GM13977 (cell line): ENCODE measurements around the gene MYO18B.

Experiments
- DNase-seq: peaks from one replicate; pipeline ENCODE4 v3.0.0; 2012; ENCODE audit warnings: low spot score
- CTCF ChIP-seq: IDR thresholded peaks from 2 replicates; pipeline ENCODE4 v1.5.1; 2012; ENCODE audit warnings: mild to moderate bottlenecking, control low read depth; ENCODE audit not compliant: insufficient read depth; ENCODE audit errors: extremely low read depth, missing control alignments
- in situ Hi-C: fragments of 300-500 bp; cut with MboI; formaldehyde crosslinking; loops from one replicate; pipeline ENCODE4 v1.12.0; 2022; ENCODE audit warnings: low sequenced_read_pairs, low pct_unique_long_range_greater_than_20kb, mixed read lengths, inconsistent platforms; ENCODE audit not compliant: unreplicated experiment

MYO18B gene

GRCh38 chr22:25838960-25839741 is 97.2 kb downstream of the MYO18B start:
- no peak for TF ChIP-seq CTCF
- no peak for DNase-seq
- in situ Hi-C loops = no loop called here

- DNase-seq = no peak
- in situ Hi-C loops = no loop called here
- no peak for TF ChIP-seq CTCF
These were observed 97.8 kb downstream of the MYO18B start for GRCh38 chr22:25839755-25840154.

- DNase-seq = no peak
- no peak for TF ChIP-seq CTCF
- in situ Hi-C loops = no loop called here
These were observed 98.2 kb downstream of the MYO18B start for GRCh38 chr22:25840167-25840566.

- in situ Hi-C loops = no loop called here
- no peak for TF ChIP-seq CTCF
- no peak for DNase-seq
These were observed 98.9 kb downstream of the MYO18B start for GRCh38 chr22:25840891-25841290.

GRCh38 chr22:25841775-25842174 is 99.8 kb downstream of the MYO18B start:
- no peak for TF ChIP-seq CTCF
- in situ Hi-C loops = no loop called here
- DNase-seq = no peak

- no peak for TF ChIP-seq CTCF
- DNase-seq = no peak
- in situ Hi-C loops = no loop called here
These were observed 101.8 kb downstream of the MYO18B start for GRCh38 chr22:25843660-25844405.
